Peyer's patch (tissue), 4 donors: ENCODE results near the gene PRSS12. TPM values are rescaled to one million over a fixed set of nuclear protein-coding genes. Genes with fewer than 3 reads are reported as not detected.

ENCODE experiments used
- DNase-seq, 3 donors: peaks; one replicate each; pipeline ENCODE4 v3.0.0-alpha.2; 2017 to 2019
- H3K27ac ChIP-seq, 4 donors: fragments of 200-600 bp; sonication (generic); one replicate each; pipeline ENCODE4 v1.5.1; 2016 to 2019
- H3K27me3 ChIP-seq, 2 donors: fragments of 200-600 bp; sonication (generic); one replicate each; pipeline ENCODE4 v1.5.1; 2019
- H3K36me3 ChIP-seq, 3 donors: fragments of 200-600 bp; sonication (generic); one replicate each; pipeline ENCODE4 v1.5.1; 2016 to 2019
- H3K4me1 ChIP-seq, 4 donors: fragments of 200-600 bp; sonication (generic); one replicate each; pipeline ENCODE4 v1.5.1; 2016 to 2019
- H3K4me3 ChIP-seq, 4 donors: fragments of 200-600 bp; sonication (generic); 1 replicate in 3 of 4; 2 replicates in 1 of 4; pipeline ENCODE4 v1.5.1; 2016 to 2019; ENCODE audit warnings: mild to moderate bottlenecking in 1 of 4
- H3K9me3 ChIP-seq, 4 donors: fragments of 200-600 bp; sonication (generic); one replicate each; pipeline ENCODE4 v1.5.1; 2016 to 2019; ENCODE audit warnings: mild to moderate bottlenecking in 1 of 4
- CTCF ChIP-seq, 6 experiments: fragments of 450-650 bp in 4 of 6; fragments of 200-600 bp in 2 of 6; sonication (generic) in 1 of 6; IDR thresholded peaks; one replicate each; pipeline ENCODE4 v1.5.1; 2017 to 2019; ENCODE audit warnings: antibody characterized with exemption in 6 of 6, mild to moderate bottlenecking in 3 of 6, moderate library complexity in 1 of 6
- POLR2A ChIP-seq, 2 donors: fragments of 450-650 bp; IDR thresholded peaks; one replicate each; pipeline ENCODE4 v1.5.1; 2017; ENCODE audit warnings: antibody characterized with exemption in 2 of 2, mild to moderate bottlenecking in 2 of 2, moderate library complexity in 2 of 2
- total RNA-seq, 4 donors: library from RNA; depleted of rRNA; stranded (reverse); fragments of >200 nt; gene quantifications; one replicate each; pipeline ENCODE4 v1.1.0, GENCODE V29; 2016

PRSS12 gene
- total RNA-seq, 4 donors from 2014 or later, result 23.1 to 71.0 (median 44.1) TPM

GRCh38 chr4:118322831-118323502 lies 29.8 kb downstream of the PRSS12 start:
- H3K27ac ChIP-seq, result no peak overlapping the region
- no peak overlapping the region for H3K4me3 ChIP-seq
- no peaks in the 10 kb centered on the region for H3K27me3 ChIP-seq
- H3K4me1 ChIP-seq, result no peaks in the 10 kb centered on the region
- TF ChIP-seq POLR2A (IDR thresholded peaks at IDR 0.05), result no peak
- no peak for TF ChIP-seq CTCF (IDR thresholded peaks at IDR 0.05)
- no peaks in the 10 kb centered on the region for H3K9me3 ChIP-seq
- DNase-seq, result no peak
- no peaks in the 10 kb centered on the region for H3K36me3 ChIP-seq

- TF ChIP-seq CTCF (IDR thresholded peaks at IDR 0.05) (no peak), POLR2A (IDR thresholded peaks at IDR 0.05) (no peak)
- Histone ChIP-seq H3K27ac (no peak overlapping the region), H3K36me3 (no peaks in the 10 kb centered on the region), H3K4me1 (no peaks in the 10 kb centered on the region), H3K27me3 (no peaks in the 10 kb centered on the region), H3K9me3 (no peaks in the 10 kb centered on the region), H3K4me3 (no peak overlapping the region)
- DNase-seq, result no peak
Observed at GRCh38 chr4:118318931-118319330, 33.9 kb downstream of the PRSS12 start.

GRCh38 chr4:118317691-118318090 lies 35.1 kb downstream of the PRSS12 start:
- no peak for DNase-seq
- H3K9me3 ChIP-seq, result no peaks in the 10 kb centered on the region
- no peaks in the 10 kb centered on the region for H3K27me3 ChIP-seq
- H3K4me3 ChIP-seq, result no peak overlapping the region
- H3K36me3 ChIP-seq, result no peaks in the 10 kb centered on the region
- no peak for TF ChIP-seq POLR2A (IDR thresholded peaks at IDR 0.05)
- no peaks in the 10 kb centered on the region for H3K4me1 ChIP-seq
- H3K27ac ChIP-seq, result no peak overlapping the region

- TF ChIP-seq CTCF (IDR thresholded peaks at IDR 0.05) (no peak), POLR2A (IDR thresholded peaks at IDR 0.05) (no peak)
Observed at GRCh38 chr4:118314221-118314620, 38.6 kb downstream of the PRSS12 start.

GRCh38 chr4:118313098-118313497 lies 39.7 kb downstream of the PRSS12 start:
- DNase-seq, result no peak
- H3K4me1 ChIP-seq, result no peaks in the 10 kb centered on the region

More at GRCh38 chr4:118314221-118314620, 38.6 kb downstream of the PRSS12 start:
- Histone ChIP-seq H3K4me1 (no peaks in the 10 kb centered on the region), H3K36me3 (no peaks in the 10 kb centered on the region), H3K4me3 (no peak overlapping the region), H3K27ac (no peak overlapping the region), H3K9me3 (no peaks in the 10 kb centered on the region), H3K27me3 (no peaks in the 10 kb centered on the region)
- DNase-seq, result no peak

More at GRCh38 chr4:118313098-118313497, 39.7 kb downstream of the PRSS12 start:
- H3K4me3 ChIP-seq, result no peak overlapping the region
- no peak overlapping the region for H3K27ac ChIP-seq
- H3K36me3 ChIP-seq, result no peaks in the 10 kb centered on the region
- no peaks in the 10 kb centered on the region for H3K27me3 ChIP-seq
- H3K9me3 ChIP-seq, result no peaks in the 10 kb centered on the region
- TF ChIP-seq POLR2A (IDR thresholded peaks at IDR 0.05) (no peak), CTCF (IDR thresholded peaks at IDR 0.05) (no peak)
